Non-pigmented ciliary epithelial cell (primary cell): ENCODE measurements around the gene TMEM214.

Experiments
- DNase-seq: peaks from one replicate; pipeline ENCODE4 v3.0.0-alpha.2; 2010; ENCODE audit warnings: low read depth

TMEM214 gene

DNA sequence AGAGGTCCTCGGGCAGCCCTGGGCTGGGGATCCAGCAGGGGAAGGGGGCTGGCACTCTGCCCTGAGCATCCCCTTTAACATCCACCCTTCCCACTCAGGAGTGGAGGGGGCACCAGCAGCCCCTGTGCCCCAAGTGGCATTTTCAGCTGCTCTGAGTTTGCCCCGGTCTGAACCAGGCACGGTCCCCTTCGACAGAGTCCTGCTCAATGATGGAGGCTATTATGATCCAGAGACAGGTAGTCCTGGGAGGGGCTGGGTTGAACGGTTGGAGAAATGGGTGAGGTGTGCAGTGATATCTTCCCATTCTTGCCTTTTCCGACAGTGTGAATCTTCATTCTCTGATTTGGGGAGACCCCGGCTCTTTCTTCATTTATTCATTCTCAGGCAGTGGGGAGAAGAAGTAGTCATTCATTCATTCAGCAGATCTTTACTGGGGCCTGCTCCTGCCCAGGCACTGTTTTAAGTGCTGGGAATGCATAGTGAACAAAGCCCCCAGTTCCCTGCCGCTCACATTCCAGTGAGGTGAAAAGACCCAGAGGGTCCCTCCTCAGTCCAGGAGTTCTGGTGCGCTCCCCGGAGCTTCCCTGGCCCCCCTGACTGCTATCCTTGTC is 52.4 kb downstream of the TMEM214 start:
- DNase-seq: no peak

DNA sequence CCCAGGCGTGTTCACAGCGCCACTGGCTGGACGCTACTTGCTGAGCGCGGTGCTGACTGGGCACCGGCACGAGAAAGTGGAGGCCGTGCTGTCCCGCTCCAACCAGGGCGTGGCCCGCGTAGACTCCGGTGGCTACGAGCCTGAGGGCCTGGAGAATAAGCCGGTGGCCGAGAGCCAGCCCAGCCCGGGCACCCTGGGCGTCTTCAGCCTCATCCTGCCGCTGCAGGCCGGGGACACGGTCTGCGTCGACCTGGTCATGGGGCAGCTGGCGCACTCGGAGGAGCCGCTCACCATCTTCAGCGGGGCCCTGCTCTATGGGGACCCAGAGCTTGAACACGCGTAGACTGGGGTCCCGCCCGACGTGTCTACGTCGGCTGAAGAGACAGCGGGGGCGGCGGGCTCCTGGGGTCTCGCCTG is 52.9 kb downstream of the TMEM214 start:
- no peak for DNase-seq

DNA sequence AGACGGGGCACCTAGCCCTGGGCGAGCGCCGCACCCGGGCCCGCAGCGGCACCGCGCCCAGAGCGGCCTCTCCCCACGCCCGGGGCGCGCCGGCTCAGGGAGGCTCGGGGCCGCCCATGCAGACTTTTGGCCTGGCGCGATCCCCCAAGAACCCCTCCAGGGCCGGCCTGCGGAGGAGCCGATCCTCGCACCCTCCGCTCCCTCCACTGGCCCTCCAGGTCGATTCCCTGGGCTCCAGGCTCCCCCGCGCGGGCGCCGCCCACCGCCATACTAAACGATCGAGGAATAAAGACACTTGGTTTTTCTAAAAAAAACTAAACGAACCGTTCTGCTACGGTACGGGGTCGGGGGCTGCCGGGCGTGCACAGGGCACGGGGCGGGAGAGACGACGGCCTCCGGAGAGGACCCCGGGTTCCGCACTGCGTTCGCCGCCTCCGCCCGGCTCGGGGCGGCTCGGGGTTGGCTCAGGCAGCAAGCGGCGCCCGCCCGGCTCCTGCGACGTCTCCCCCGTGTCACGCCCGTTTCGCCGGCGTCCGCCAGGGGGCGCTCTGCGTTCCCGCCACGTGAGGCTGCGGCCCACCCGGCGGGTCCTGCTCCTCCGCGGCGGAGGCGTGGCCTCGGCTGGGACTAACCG is 53.4 kb downstream of the TMEM214 start:
- no peak for DNase-seq

DNA sequence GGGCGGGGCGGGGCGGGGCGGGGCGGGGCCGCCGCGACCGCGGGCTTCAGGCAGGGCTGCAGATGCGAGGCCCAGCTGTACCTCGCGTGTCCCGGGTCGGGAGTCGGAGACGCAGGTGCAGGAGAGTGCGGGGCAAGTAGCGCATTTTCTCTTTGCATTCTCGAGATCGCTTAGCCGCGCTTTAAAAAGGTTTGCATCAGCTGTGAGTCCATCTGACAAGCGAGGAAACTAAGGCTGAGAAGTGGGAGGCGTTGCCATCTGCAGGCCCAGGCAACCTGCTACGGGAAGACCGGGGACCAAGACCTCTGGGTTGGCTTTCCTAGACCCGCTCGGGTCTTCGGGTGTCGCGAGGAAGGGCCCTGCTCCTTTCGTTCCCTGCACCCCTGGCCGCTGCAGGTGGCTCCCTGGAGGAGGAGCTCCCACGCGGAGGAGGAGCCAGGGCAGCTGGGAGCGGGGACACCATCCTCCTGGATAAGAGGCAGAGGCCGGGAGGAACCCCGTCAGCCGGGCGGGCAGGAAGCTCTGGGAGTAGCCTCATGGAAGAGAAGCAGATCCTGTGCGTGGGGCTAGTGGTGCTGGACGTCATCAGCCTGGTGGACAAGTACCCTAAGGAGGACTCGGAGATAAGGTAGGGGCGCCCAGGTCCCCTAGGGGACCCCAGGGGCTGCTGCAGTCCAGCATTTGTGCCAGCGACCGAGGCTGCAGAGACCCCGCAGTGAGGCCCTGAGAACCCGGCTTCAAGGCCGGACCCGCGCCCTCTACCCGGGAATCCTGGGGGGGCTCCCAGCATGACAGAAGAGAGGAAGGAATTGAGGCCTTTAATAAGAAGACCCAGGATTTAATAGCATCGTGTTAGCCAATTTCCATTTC is 54.2 kb downstream of the TMEM214 start, which contains the start of gene KHK:
TSS of gene KHK (plus strand) at position 49 of the 870 bp plus-strand sequence. CDS start at position 537, 488 bp downstream.
- no peak for DNase-seq

GRCh38 chr2:27087823-27088410 is 55.2 kb downstream of the TMEM214 start:
- no peak for DNase-seq

- DNase-seq: no peak
These were observed 55.9 kb downstream of the TMEM214 start for GRCh38 chr2:27088634-27089033.

DNA sequence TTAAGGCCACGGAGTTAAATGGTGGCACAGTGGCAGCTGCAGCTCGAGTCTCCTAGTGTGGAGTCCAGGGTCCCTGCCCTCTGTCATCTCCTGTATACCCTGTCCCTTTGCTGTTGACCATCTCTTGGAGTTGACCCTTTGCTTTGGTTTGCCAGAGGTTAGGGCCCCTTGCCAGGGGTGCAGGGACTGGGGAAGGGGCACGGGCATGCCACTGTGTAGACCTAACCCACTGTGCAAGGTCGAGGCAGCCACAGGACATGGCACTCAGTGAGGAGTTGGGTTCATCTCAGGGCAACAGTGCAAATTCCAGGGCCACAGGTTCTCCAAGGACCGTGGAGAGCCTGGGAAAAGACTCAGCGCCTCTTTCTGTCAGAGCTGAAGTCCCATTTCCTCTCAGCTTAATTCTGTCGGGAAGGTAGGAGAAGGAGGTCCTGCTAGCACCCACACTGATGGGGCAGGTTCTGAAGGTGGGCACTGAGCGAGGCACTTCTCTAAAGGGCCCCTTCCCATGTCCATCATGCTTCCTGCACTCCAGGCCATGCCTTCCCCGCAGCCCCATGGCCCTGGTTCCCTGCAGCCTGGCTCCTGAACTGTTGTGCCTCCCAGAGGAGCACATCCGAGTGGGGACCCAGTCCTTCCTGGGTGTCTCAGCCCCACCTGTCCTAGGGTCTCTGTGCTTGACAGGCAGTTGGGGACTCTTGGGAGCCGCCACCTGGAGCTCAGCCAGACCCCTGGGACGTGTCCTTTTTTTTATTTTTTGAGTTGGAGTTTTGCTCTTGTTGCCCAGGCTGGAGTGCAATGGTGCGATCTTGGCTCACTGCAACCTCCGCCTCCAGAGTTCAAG is 56.6 kb downstream of the TMEM214 start:
- no peak for DNase-seq
